Head of caudate nucleus (tissue), 42 donors: Measurements from ENCODE around the gene NECTIN2.
"Not testable (repeated sequence)": the region's sequence is repeated elsewhere in the genome, so short reads cannot be mapped to it uniquely, and the experiment has no call there.

Experiments used
- DNase-seq, 42 donors: peaks; one replicate each; pipeline versions ENCODE4 v3.0.0 to v3.0.0-alpha.2; 2020 to 2021; ENCODE audit warnings: mixed read lengths in 7 of 42
- intact Hi-C: fragments of 100-400 bp; cut with DNase I; formaldehyde crosslinking; loops from one replicate; pipeline ENCODE4 v1.15.0; 2022

The NECTIN2 gene

DNA sequence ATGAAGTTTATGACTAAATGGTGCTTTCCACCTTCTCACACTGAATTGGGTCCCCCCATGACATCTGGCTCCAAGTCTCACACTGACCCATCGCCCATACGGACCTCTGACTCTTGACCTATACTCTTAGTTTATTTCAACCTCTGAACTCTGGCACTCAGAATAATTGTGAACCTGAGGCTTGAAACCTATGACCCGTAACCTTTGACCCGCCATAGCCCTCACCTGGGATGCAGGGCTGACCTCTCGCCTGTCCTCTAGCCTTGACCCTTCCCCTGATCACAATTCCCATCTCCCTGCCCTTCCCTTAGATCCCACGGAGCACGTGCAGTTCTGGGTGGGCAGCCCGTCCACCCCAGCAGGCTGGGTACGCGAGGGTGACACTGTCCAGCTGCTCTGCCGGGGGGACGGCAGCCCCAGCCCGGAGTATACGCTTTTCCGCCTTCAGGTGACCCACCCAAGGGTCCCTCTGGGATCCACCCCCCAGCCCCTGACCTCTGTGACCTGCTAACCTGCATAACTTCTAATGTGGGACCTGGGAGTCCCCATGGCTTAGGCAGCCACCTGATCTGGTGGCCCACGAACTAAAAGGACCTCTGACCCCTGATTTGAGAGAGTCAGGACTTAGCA lies 32.1 kb upstream of the NECTIN2 start:
- intact Hi-C loops, result no loop called here
- no peak for DNase-seq

DNA sequence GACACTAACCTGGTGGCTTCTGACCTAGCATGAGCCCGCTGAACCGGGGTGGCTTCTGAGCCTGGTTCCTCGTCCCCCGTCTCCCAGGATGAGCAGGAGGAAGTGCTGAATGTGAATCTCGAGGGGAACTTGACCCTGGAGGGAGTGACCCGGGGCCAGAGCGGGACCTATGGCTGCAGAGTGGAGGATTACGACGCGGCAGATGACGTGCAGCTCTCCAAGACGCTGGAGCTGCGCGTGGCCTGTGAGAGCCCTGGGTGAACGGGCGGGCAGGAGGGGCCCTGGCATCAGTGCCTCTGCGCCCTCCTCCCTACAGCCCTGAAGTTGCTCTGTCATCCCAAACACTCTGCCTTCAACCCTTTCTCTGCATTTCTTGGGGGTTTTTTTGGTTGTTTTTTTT lies 31.6 kb upstream of the NECTIN2 start:
- intact Hi-C loops, result no loop called here
- no peak for DNase-seq

DNA sequence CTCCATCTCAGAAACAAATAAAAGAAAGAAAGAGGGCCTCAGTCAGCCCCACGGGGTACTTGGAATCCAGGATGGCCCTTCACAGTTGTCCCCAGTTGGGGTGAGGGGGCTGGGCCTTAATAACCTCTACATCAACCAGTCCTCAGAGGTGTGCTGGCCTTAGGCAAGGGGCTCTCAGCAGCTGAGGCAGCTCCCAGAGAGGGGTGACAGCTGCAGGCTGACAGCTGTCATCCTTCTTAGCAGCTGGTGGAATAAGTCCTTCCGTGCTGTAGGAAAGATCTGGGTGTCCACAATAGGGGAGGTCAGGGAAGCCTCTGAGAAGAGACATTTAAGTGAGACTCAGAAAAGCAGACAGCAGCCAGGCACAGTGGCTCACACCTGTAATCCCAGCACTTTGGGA lies 29.8 kb upstream of the NECTIN2 start:
- no peak for DNase-seq
- intact Hi-C loops, result no loop called here

- no peak for DNase-seq
- intact Hi-C loops, result no loop called here
These were observed 28.2 kb upstream of the NECTIN2 start for GRCh38 chr19:44817725-44818465.

GRCh38 chr19:44818466-44819031 lies 27.5 kb upstream of the NECTIN2 start:
- no peak for DNase-seq
- intact Hi-C loops, result no loop called here

DNA sequence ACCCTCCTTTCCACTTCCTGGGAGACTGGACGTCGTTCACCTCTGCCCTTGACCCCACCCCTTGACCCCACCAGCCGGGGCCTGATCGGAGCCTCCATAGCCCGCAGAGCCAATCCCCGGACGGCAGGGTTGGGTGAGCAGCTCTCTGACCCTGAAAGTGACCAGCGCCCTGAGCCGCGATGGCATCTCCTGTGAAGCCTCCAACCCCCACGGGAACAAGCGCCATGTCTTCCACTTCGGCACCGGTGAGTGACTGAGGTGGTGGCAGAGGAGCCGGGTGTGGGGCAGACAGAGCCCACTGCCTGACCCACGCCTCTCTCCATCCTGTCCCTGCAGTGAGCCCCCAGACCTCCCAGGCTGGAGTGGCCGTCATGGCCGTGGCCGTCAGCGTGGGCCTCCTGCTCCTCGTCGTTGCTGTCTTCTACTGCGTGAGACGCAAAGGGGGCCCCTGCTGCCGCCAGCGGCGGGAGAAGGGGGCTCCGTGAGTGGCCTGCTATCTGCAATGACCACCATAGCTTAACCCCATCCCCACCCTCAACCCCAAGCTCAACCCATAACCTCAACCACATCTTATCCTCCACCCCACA lies 26.8 kb upstream of the NECTIN2 start:
- intact Hi-C loops, result no loop called here
- DNase-seq, result no peak

DNA sequence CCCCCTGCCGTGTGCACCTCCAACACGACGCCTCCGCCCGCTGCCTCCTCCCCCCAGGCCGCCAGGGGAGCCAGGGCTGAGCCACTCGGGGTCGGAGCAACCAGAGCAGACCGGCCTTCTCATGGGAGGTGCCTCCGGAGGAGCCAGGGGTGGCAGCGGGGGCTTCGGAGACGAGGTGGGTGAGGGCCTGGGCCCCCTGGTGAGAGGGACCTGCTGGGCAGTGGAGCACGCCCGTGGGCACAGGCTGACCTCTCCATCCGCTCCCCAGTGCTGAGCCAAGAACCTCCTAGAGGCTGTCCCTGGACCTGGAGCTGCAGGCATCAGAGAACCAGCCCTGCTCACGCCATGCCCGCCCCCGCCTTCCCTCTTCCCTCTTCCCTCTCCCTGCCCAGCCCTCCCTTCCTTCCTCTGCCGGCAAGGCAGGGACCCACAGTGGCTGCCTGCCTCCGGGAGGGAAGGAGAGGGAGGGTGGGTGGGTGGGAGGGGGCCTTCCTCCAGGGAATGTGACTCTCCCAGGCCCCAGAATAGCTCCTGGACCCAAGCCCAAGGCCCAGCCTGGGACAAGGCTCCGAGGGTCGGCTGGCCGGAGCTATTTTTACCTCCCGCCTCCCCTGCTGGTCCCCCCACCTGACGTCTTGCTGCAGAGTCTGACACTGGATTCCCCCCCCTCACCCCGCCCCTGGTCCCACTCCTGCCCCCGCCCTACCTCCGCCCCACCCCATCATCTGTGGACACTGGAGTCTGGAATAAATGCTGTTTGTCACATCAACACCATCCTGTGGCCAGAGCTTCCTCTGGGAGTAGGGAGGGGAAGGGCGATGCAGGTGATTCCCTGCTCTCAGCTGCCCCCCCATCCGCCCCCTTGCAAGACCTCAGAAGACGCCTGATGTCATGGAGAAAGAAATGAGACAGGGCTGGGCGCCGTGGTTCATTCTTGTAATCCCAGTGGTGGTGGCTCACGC lies 25.2 kb upstream of the NECTIN2 start:
- DNase-seq, result no peak

GRCh38 chr19:44822177-44822576 lies 23.9 kb upstream of the NECTIN2 start:
- DNase-seq, result no peak
- intact Hi-C loops, result no loop called here

More for the DNA sequence above, 25.2 kb upstream of the NECTIN2 start:
- intact Hi-C loops, result no loop called here

- intact Hi-C loops, result no loop called here
These were observed 23.3 kb upstream of the NECTIN2 start for GRCh38 chr19:44822670-44823372.

GRCh38 chr19:44823373-44823698 lies 22.8 kb upstream of the NECTIN2 start:
- intact Hi-C loops, result no loop called here
- DNase-seq, result no peak

More at GRCh38 chr19:44822670-44823372, 23.3 kb upstream of the NECTIN2 start:
- no peak for DNase-seq

GRCh38 chr19:44824761-44825160 lies 21.3 kb upstream of the NECTIN2 start:
- intact Hi-C loops, result no loop called here

DNA sequence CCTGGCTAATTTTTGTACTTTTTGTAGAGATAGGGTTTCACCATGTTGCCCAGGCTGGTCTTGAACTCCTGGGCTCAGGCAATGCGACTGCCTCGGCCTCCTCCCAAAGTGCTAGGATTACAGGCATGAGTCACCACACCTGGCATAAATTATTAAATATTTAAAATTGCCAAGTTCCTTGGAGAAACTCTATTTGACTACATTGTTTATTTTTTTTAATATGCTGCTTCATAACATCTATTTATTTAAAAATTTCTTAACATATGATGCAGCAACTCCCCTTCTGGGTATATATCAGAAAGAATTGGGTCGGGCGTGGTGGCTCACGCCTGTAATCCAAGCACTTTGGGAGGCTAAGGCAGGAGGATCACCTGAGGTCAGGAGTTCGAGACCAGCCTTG lies 13.2 kb upstream of the NECTIN2 start:
- DNase-seq, intact Hi-C loops: not testable (repeated sequence)

More at GRCh38 chr19:44824761-44825160, 21.3 kb upstream of the NECTIN2 start:
- no peak for DNase-seq

DNA sequence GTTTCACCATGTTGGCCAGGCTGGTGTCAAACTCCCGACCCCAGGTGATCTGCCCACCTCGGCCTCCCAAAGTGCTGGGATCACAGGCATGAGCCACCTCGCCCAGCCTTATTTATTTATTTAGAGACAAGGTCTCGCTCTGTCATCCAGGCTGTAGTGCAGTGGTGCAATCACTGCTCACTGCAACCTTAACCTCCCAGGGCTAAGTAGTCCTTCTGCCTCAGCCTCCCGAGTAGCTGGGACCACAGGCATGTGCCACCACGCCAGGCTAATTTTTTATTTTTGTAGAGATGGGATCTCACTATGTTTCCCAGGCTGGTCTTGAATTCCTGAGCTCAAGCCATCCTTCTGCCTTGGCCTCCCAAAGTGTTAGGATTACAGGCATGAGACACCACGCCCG lies 11.7 kb upstream of the NECTIN2 start:
- DNase-seq, intact Hi-C loops: not testable (repeated sequence)

DNA sequence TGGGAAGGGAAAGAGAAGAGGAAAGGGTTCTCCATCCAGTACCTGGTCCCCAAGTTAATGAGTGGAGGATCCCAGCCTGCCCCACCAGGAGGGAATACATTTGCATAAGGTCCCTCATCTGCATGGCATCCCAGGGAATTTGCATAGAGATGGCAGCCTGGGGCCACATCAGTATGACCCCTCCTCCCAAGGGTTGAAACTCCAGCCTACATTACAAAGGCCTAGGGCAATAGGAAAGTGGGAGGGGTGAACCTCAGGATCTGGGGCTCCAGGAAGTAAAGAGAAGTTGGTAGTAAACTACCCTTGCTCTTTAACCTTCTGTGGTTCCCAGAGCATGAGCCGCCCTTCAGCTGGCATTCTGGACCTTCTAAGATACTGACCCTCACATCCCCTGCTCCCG lies 6.8 kb upstream of the NECTIN2 start:
- no peak for DNase-seq
- intact Hi-C loops, result no loop called here

DNA sequence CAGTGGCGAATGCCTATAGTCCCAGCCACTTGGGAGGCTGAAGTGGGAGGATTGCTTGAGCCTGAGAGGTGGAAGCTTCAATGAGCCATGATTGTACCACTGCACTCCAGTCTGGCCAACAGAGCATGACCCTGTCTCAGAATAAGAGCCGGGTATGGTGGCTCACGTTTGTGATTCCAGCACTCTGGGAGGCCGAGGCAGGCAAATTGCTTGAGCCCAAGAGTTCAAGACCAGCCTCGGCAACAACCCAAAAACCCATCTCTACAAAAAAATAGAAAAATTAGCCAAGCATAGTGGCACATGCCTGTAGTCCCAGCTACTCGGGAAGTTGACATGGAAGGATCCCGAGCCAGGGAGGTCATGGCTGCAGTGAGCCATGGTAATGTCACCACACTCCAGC lies 5.3 kb upstream of the NECTIN2 start:
- no peak for DNase-seq
- intact Hi-C loops, result loop anchor here (5.0 kb wide), 1 partner anchor 44 kb away; no protein-coding TSS in a partner anchor

DNA sequence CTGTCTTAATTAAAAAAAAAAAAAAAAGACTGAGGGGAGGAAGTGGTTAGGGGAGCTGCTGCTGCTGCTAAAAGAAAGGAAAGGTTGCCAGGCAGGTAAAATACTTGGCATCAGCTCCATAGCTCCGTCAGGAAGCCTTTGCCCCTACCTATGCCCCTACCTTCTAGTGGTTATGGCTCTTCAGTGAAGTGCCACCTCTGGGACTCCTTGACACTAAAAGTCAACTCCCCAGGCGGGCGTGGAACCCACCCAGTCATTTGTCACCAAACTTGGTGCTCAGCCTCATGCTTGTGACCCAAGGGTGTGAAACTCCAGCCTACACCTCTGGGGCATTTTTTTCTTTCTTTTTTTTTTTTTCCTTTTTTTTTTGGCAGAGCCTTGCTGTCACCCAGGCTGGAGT lies 4.9 kb upstream of the NECTIN2 start:
- DNase-seq, result no peak
- intact Hi-C loops, result loop anchor here (5.0 kb wide), 1 partner anchor 44 kb away; no protein-coding TSS in a partner anchor

- intact Hi-C loops, result no loop called here
These were observed 848 bp upstream of the NECTIN2 start for GRCh38 chr19:44845286-44845611.

GRCh38 chr19:44846455-44847143 lies 502 bp downstream of the NECTIN2 start:
- intact Hi-C loops, result no loop called here
- DNase-seq, result no peak

More at GRCh38 chr19:44845286-44845611, 848 bp upstream of the NECTIN2 start:
- DNase-seq, result no peak
